ENCODE results near the gene CCDC13.

DNA sequence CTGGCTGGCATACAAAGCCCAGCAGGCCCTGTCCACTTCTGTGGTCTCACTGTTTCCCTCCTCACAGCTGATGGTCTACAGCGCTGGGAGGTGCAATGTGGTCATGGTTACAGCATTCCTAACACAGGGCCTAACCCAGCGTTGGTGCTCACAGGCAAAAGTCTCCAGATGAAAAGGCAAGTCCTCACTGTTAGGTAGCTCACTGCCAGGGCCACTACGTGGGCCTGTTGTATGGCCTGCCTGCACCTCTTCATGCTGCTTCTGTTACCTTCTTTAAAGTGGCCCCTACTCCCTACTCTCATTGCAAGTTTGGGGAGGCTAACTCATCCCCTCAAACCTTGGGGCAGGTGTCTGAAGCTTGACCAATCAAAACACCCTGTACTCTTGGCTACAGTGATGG is 31.3 kb downstream of the CCDC13 start:
- TF ChIP-seq POU6F1 (CRISPR knock-in tag; IDR thresholded peaks at IDR 0.05; ENCODE audit: borderline replicate concordance, low read depth) (no peak), ZFP3 (CRISPR knock-in tag; IDR thresholded peaks at IDR 0.05) (no peak), GLIS3 (CRISPR knock-in tag; IDR thresholded peaks at IDR 0.05) (no peak), TOX (CRISPR knock-in tag; IDR thresholded peaks at IDR 0.05; ENCODE audit: borderline replicate concordance) (no peak), ARNTL (CRISPR knock-in tag; IDR thresholded peaks at IDR 0.05; ENCODE audit: borderline replicate concordance, low read depth) (no peak), CSDC2 (CRISPR knock-in tag; IDR thresholded peaks at IDR 0.05) (no peak), RARB (CRISPR knock-in tag; IDR thresholded peaks at IDR 0.05) (no peak)
- TF ChIP-seq, protein P1, sequence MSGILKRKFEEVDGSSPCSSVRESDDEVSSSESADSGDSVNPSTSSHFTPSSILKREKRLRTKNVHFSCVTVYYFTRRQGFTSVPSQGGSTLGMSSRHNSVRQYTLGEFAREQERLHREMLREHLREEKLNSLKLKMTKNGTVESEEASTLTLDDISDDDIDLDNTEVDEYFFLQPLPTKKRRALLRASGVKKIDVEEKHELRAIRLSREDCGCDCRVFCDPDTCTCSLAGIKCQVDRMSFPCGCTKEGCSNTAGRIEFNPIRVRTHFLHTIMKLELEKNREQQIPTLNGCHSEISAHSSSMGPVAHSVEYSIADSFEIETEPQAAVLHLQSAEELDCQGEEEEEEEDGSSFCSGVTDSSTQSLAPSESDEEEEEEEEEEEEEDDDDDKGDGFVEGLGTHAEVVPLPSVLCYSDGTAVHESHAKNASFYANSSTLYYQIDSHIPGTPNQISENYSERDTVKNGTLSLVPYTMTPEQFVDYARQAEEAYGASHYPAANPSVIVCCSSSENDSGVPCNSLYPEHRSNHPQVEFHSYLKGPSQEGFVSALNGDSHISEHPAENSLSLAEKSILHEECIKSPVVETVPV (CRISPR knock-in tag; IDR thresholded peaks at IDR 0.05) = no peak
